Measurements from ENCODE around the gene TBC1D16.

Gene TBC1D16

DNA sequence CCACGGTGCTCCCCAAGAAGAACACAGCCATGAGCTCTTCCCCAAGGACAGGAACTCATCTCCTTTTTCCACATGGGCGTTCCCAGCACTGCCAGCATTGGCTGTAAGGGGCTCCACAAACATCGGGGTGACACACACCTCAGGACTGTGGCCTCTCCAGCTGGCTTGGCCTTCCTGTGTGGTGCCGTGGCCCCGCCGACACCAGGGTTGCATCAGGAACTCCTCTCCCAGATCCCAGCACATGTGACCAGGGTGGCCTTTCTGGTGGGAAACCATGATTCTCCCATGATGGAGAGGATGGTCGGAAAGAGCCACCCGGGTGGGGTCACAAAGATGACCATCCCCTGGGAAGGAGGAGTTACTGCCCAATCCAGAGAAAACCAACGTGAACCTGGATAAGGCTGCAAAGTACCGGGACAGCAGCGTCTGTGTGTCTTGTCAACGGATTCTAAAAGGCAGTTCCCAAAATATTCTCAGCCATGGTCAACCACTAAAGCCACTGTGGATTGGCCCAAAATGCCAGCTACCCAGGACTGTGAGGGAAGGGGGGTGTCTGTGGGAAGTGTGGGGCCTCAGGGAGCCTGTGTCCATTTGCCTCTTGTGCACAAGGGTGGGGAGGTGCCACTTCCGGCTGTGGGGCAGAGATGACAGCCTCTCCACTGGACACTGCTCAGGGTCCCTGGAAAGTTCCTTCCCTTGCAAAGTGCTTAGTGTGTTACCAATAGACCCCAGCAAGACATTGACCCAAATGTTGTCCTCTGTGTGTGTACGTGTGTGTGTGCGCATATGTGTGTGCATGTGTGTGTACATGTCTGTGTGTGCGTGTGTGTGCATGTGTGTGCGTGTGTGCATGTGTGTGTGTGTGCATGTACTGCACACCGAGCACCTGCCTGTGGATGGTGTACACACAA, 118.4 kb downstream of the TBC1D16 start:
- Mint-ChIP-seq H3K9me3 (no peaks in the 10 kb centered on the region), H3K4me1 (ENCODE audit: low read depth) (peaks cover 3% of the 10 kb centered on the region), H3K4me3 (no peak overlapping the region), H3K27ac (no peak overlapping the region), H3K27me3 (no peaks in the 10 kb centered on the region), H3K36me3 (ENCODE audit: low read depth) (no peaks in the 10 kb centered on the region)

DNA sequence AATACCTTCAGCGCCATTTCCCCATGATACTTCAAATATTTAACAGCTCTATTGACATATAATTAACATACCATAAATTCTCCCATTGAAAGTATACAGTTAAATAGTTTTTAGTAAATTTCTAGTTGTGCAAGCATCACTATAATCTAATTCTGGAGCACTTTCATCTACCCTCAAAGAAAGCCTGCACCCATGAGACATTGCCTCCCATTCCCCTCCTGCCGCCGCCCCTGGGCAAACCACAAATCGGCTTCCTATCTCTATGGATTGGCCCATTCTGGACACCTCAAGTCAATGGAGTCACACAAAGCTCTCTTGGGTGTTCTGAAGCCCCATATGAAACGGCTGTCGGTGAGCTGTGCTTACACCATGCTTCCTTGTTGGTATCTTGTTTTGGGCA, 119.2 kb downstream of the TBC1D16 start:
- H3K9me3 Mint-ChIP-seq = no peaks in the 10 kb centered on the region

DNA sequence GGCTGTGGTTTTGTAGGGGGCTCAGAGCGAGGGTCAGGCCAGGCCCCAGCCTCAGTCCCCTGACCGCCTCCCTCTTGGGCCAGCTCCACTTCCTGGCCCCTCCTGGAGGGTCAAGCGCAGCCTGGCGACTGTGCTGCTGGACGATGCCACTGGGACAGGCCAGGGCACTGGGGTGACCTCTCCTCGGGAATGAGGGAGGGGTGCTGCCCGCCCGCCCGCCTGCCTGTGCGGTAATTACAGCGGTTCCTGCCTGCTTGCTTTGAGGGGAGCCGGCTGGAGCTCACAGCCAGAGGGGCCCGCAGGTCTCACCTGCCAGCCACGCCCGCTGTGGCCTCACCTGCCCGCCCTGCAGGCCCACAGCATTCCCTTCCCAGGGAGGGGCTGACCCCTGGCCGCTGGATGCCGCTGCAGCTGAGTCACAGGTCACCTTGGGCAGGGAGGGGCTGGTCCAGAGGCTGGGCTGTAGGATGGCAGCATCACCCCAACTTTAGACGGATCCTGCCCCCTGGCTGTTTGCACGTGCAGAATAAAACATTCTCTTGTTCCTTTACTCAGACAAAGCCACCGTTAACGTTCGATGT, 119.7 kb downstream of the TBC1D16 start:
- H3K4me3 Mint-ChIP-seq = no peak overlapping the region
- H3K27ac Mint-ChIP-seq = no peak overlapping the region
- no peaks in the 10 kb centered on the region for H3K9me3 Mint-ChIP-seq

More for the DNA sequence above, 119.2 kb downstream of the TBC1D16 start:
- Mint-ChIP-seq H3K4me1 (ENCODE audit: low read depth) (peaks cover 2% of the 10 kb centered on the region), H3K36me3 (ENCODE audit: low read depth) (no peaks in the 10 kb centered on the region), H3K4me3 (no peak overlapping the region), H3K27ac (no peak overlapping the region), H3K27me3 (no peaks in the 10 kb centered on the region)

DNA sequence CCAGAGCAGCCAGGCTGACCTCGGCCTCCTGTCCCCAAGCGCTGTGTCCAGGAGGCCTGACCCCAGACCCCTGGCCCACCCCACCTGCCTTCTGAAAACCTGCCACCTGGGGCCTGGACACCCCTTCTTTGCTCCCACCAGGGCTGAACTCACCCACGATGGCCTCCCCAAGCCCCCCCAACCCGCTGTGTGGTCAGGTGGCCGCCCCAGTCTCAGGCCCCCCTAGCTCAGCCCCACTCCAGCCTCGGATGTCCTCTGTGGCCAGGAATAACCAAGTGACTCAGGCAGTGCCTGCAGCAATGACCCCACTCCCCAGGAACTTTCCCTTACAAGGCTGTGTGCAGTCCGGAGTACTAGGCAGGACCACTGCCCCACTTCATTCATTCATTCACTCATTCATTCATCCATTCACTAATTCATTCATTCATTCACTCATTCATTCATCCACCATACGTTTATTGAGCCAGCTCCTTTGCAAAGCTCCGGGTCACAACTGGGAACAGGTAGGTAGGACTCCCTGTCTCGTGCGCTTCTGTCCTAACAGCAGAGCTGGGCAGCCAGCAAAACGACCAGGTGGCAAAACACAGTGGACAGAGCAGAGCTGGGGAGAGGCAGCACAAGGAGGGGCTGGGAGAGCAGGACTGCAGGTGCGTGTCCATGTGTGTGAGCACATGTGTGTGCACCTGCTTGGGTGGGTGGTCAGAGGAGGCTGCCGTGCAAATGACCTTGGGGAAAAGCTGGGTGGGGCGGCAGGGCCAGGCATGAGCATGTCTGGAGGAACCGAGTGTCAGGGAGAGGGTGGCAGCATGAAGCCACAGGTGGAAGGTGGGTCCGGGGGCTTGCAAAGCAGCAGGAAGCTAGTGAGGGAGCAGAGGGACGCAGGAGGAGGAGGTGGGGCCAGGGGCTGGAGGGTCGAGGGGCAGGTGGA, 120.6 kb downstream of the TBC1D16 start:
- Mint-ChIP-seq H3K9me3 (no peaks in the 10 kb centered on the region), H3K36me3 (ENCODE audit: low read depth) (no peaks in the 10 kb centered on the region), H3K4me3 (no peak overlapping the region), H3K4me1 (ENCODE audit: low read depth) (no peaks in the 10 kb centered on the region), H3K27me3 (no peaks in the 10 kb centered on the region), H3K27ac (no peak overlapping the region)

More for the DNA sequence above, 119.7 kb downstream of the TBC1D16 start:
- Mint-ChIP-seq H3K36me3 (ENCODE audit: low read depth) (no peaks in the 10 kb centered on the region), H3K27me3 (no peaks in the 10 kb centered on the region), H3K4me1 (ENCODE audit: low read depth) (no peaks in the 10 kb centered on the region)

DNA sequence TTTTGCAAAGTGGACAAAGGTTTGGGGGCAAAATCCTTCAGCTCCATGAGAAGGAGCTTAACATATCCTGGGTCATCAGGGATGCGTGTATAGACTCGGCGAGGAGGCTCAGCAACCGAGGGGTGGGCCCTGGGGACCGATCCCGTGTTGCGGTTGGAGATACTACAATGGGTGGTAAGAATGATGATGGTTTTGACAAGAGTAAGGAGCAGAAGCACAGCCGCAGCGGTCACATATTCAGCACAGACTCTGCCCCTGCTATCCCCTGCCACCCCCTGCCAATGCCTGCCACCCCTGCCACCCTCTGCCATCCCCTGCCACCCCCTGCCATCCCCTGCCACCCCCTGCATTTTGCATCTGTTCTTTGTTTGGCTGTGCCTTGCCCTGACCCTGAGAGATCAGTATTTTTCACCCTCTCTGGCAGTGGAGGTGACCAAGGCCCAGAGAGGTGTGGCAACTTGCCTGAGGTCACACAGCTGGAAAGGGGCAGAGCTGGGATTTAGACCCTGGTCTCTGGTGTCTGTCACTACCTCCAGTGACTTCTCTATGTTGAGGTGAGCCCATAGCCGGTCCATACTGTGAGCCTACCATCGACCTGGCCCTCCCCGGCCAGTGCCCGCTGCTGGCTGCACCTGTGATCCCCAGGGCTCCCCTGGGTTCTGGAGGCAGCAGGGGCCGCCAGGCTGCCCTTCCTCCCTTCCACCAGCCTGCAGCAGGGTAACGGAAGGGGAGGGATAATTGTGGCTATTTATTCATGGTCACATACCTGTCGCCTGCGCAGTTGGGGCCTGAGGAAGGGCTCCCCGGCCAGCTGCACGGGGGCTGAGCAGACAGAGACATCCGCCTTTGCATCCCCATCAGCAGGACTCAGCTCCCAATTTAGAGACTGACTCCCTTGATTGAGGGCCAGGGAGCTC, 121.5 kb downstream of the TBC1D16 start:
- H3K4me1 Mint-ChIP-seq (ENCODE audit: low read depth) = no peaks in the 10 kb centered on the region
- no peak overlapping the region for H3K27ac Mint-ChIP-seq
- no peaks in the 10 kb centered on the region for H3K9me3 Mint-ChIP-seq
- no peaks in the 10 kb centered on the region for H3K36me3 Mint-ChIP-seq (ENCODE audit: low read depth)
- no peak overlapping the region for H3K4me3 Mint-ChIP-seq
- H3K27me3 Mint-ChIP-seq = no peaks in the 10 kb centered on the region

DNA sequence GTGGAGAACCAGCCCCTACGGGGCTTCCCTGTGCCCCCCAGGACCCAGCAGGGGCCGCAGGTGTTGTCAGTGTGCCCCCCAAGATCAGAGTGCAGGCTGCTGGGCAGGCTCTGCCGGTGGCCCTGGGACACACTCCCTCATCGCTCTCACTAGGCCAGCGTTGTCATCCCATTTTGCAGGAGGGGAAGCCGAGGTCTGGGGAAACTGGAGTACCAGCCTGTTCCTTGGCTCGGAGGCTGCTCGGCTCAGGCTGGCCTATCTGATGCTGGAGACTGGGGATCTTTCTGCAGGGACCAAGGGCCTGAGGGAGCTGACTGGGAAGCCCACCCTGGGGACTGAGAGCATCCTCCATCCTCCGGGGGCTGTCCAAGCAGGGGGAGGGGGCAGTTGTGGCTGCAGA, 122.2 kb downstream of the TBC1D16 start:
- H3K27ac Mint-ChIP-seq = no peak overlapping the region
- no peak overlapping the region for H3K4me3 Mint-ChIP-seq
- no peaks in the 10 kb centered on the region for H3K36me3 Mint-ChIP-seq (ENCODE audit: low read depth)
- no peaks in the 10 kb centered on the region for H3K4me1 Mint-ChIP-seq (ENCODE audit: low read depth)
- no peaks in the 10 kb centered on the region for H3K27me3 Mint-ChIP-seq
- H3K9me3 Mint-ChIP-seq = no peaks in the 10 kb centered on the region

DNA sequence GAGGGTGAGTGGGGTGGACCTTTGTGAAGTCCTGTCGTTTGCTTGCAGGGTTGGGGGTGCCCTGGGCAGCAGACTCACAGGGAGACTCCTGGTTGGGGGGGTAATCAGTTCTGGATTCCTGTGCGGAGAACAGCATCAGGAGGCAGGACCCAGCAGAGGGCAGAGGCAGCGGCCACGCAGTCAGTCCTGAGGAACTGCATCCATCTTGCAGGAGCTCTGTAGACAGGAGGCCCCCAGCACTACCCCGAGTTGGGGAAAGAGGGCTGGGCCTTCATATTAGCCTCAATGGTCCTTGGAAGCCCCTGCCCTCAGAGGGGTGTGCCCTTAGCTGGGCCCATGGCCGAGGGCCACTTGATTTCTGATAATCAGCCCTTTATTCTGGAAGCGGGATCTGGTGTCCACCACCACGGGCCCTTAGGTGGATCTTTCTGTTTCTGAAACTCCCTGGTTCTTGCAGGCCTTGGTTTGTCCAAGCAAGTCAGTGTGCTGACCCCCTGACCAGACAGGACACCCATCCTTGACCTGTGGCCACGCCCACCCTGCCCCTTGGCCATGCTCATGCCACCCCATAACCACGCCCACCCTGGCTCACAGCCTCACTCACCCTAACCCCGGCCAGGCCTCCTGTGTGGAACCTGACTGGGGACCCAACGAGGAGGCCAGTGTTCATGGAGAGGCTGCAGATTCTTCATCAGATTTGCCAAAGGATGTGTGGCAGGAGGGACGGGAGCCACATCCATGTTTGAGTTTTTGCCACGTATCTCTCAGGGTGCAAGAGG, 122.9 kb downstream of the TBC1D16 start:
- H3K9me3 Mint-ChIP-seq = no peaks in the 10 kb centered on the region

DNA sequence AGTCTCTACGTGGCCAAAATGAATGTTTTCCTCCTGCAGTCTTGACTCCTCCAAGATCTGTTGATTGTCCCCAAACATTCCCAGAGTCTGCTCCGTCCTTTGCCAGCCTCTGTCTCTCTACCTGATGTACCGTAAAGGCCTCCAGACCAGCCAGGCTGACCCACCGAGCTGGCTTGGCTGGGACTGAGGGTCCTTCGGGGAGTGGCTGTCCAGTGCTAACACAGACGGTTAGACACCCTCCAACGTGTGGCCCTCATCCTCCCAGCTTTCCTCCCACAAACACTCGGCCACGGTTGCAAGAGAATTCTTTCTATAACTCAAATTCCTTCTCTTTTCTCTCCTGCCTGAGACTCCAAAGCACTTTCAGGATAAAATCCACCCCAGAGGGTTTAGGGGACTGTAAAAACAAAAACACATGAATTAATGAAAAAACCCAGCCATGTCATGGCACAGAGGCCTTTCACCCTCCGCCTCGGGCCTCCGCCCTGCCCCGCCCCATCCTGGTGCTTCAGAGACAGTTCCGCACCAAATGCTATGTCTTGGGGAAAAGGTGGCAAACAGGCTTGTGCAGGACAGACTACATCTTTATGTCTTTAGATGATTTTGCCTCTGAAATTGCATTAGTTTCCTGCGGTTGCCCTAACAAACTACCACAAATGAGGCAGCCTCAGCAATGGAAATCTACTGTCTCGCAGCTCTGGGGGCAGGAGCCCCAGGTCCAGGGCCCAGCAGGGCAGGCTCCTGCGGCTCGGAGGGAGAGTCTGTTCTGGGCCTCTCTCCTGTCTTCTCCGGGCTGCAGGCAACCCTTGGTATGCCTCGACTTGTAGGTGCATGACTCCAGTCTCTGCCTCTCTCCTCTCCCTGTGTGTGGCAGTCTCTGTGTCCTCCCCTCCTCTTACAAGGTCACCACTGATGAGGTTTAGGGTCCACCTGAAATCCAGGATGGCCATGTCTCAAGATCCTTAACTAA, 124.0 kb downstream of the TBC1D16 start:
- no peaks in the 10 kb centered on the region for H3K9me3 Mint-ChIP-seq
- H3K27ac Mint-ChIP-seq = no peak overlapping the region
- H3K4me3 Mint-ChIP-seq = no peak overlapping the region
- H3K36me3 Mint-ChIP-seq (ENCODE audit: low read depth) = no peaks in the 10 kb centered on the region
- no peaks in the 10 kb centered on the region for H3K4me1 Mint-ChIP-seq (ENCODE audit: low read depth)
- H3K27me3 Mint-ChIP-seq = peaks cover 4% of the 10 kb centered on the region

More for the DNA sequence above, 122.9 kb downstream of the TBC1D16 start:
- Mint-ChIP-seq H3K4me1 (ENCODE audit: low read depth) (no peaks in the 10 kb centered on the region), H3K27me3 (no peaks in the 10 kb centered on the region), H3K4me3 (no peak overlapping the region), H3K27ac (no peak overlapping the region), H3K36me3 (ENCODE audit: low read depth) (no peaks in the 10 kb centered on the region)

DNA sequence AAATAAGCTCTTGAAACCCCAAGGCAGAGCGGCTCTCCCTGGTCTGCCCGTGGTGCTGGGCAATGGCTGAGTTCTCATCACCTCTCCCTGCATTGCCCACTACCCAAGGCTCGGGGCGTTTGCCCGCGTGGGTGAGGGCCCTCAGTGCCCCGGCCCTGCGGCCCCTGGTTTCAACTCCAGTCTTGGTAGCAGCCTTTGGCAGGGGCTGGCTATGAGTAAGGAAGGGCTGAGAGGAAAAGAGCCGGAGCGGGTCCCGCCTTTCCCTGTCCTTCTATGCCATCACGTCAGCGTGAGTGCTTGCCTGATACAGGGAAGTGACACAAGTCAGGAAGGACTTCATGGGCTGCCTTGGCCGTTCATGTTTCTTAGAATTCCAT, 124.7 kb downstream of the TBC1D16 start:
- Mint-ChIP-seq H3K4me3 (no peak overlapping the region), H3K4me1 (ENCODE audit: low read depth) (no peaks in the 10 kb centered on the region), H3K27me3 (peaks cover 4% of the 10 kb centered on the region), H3K27ac (no peak overlapping the region), H3K36me3 (ENCODE audit: low read depth) (no peaks in the 10 kb centered on the region), H3K9me3 (no peaks in the 10 kb centered on the region)

DNA sequence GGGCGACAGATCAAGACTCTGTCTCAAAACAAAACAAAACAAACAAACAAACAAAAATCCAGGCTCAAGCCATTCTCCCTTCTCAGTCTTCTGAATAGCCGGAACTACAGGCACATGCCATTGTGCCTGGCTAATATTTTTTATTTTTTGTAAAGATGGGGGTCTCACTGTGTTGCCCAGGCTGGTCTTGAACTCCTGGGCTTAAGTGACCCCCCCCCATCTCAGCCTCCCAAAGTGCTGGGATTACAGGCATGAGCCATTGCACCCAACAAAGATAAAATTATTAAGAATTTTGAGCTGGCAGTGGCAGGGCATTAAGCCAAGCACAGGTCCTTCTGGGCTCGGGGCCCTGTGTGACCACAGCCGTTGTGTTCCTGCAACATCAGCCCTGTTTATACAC, 126.6 kb downstream of the TBC1D16 start:
- Mint-ChIP-seq H3K27ac (no peak overlapping the region), H3K27me3 (peaks cover 7% of the 10 kb centered on the region), H3K4me3 (no peak overlapping the region), H3K9me3 (no peaks in the 10 kb centered on the region), H3K4me1 (ENCODE audit: low read depth) (no peaks in the 10 kb centered on the region), H3K36me3 (ENCODE audit: low read depth) (no peaks in the 10 kb centered on the region)

DNA sequence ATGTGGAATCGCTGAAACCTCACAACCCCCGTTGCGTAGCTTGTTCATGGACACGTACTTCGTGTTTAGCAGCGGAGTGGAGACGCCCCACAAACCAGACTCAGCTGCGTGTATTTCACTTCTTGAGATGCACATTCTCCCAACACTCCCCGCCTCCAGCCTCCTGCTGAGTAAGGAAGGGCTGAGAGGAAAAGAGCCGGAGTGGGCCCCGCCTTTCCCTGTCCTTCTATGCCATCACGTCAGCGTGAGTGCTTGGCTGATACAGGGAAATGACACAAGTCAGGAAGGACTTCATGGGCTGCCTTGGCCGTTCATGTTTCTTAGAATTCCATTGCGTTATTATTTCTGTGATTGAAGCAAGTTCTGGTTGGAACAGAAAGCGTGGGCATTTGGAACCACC, 127.8 kb downstream of the TBC1D16 start:
- Mint-ChIP-seq H3K27ac (no peak overlapping the region), H3K4me1 (ENCODE audit: low read depth) (no peaks in the 10 kb centered on the region), H3K36me3 (ENCODE audit: low read depth) (no peaks in the 10 kb centered on the region), H3K9me3 (no peaks in the 10 kb centered on the region), H3K27me3 (peaks cover 7% of the 10 kb centered on the region), H3K4me3 (no peak overlapping the region)

DNA sequence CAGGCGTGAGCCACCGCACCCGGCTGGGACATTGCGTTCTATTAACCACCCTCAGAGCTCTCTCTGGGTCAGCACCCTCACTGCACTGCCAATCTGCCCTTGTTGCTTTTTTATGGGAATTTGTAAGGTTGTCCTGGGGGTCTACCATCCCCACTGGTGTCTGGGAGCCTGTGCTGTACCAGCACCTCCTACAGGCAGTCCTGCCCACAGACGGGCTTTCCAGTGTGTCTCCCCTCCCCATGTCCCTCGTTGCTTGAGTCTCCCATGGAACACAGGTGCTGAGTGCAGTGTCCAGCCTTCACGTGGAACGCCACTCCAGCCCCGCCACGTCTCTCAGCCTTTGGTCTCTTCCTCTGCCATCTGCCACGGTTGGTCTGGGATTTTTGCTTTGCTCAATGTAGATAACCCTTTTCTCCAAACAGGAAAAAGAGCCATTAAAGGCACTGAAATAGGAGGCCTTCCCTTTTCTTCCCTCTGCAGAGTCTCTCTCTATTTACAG, 128.4 kb downstream of the TBC1D16 start:
- H3K4me3 Mint-ChIP-seq = no peak overlapping the region
- H3K4me1 Mint-ChIP-seq (ENCODE audit: low read depth) = no peaks in the 10 kb centered on the region
- peaks cover 7% of the 10 kb centered on the region for H3K27me3 Mint-ChIP-seq
- no peaks in the 10 kb centered on the region for H3K36me3 Mint-ChIP-seq (ENCODE audit: low read depth)
- no peak overlapping the region for H3K27ac Mint-ChIP-seq
- H3K9me3 Mint-ChIP-seq = no peaks in the 10 kb centered on the region

All from stimulated activated naive CD8-positive, alpha-beta T cell treated with anti-CD3 and anti-CD28 coated beads, Interleukin-15, Interleukin-2, amounts not matched to agents 100 ng/mL and 50 ng/mL, for 24 hours (primary cell).